DND-41 (cell line): ENCODE measurements around the gene AQP4.
A peak's percentile ranks its signal among the peaks of the same experiment; 100 is the strongest.

Source experiments
- ATAC-seq: fragments of 200-7000 bp; cut with Tn5 transposase; 3 replicates; pipeline ENCODE4 v1.9.1; 2021; ENCODE audit warnings: low read depth; ENCODE audit not compliant: insufficient read depth
- DNase-seq: peaks from one replicate; pipeline ENCODE4 v3.0.0-alpha.2; 2020
- H2AFZ ChIP-seq: 2 replicates; pipeline ENCODE4 v1.6.0; 2012; ENCODE audit warnings: low read depth, low read length
- H3K27ac ChIP-seq: 2 replicates; pipeline ENCODE4 v1.5.1; 2012; ENCODE audit warnings: low read length, inconsistent platforms
- H3K27me3 ChIP-seq: fragments of 200-600 bp; sonication (generic); 2 replicates; pipeline ENCODE4 v1.6.0; 2012; ENCODE audit warnings: low read length, mild to moderate bottlenecking, inconsistent platforms; ENCODE audit not compliant: insufficient read depth, poor library complexity
- H3K36me3 ChIP-seq: 2 replicates; pipeline ENCODE4 v1.5.1; 2012; ENCODE audit warnings: low read length, inconsistent platforms; ENCODE audit not compliant: insufficient read depth
- H3K4me1 ChIP-seq: 2 replicates; pipeline ENCODE4 v1.5.1; 2012; ENCODE audit warnings: mild to moderate bottlenecking, low read length; ENCODE audit not compliant: insufficient read depth
- H3K4me2 ChIP-seq: 2 replicates; pipeline ENCODE4 v1.6.0; 2012; ENCODE audit warnings: mild to moderate bottlenecking, moderate library complexity, low read length, inconsistent platforms; ENCODE audit not compliant: insufficient read depth
- H3K4me3 ChIP-seq, 2 experiments: fragments of 200-600 bp in 1 of 2; shearing (Covaris generic) in 1 of 2; 2 replicates each; pipeline ENCODE4 v1.5.1; 2012 to 2016; ENCODE audit warnings: inconsistent platforms in 2 of 2, low read length in 2 of 2, mild to moderate bottlenecking in 2 of 2, low read depth in 1 of 2, moderate library complexity in 1 of 2
- H3K79me2 ChIP-seq: 2 replicates; pipeline ENCODE4 v1.6.0; 2012; ENCODE audit warnings: low read length, inconsistent platforms; ENCODE audit not compliant: insufficient read depth
- H3K9ac ChIP-seq: 2 replicates; pipeline ENCODE4 v1.6.0; 2012; ENCODE audit warnings: low read depth, mild to moderate bottlenecking, inconsistent platforms, low read length, moderate library complexity
- H3K9me3 ChIP-seq: 2 replicates; pipeline ENCODE4 v1.5.1; 2012; ENCODE audit warnings: low read length, moderate library complexity, mild to moderate bottlenecking, inconsistent platforms; ENCODE audit not compliant: insufficient read depth, severe bottlenecking
- H4K20me1 ChIP-seq: 2 replicates; pipeline ENCODE4 v1.6.0; 2012; ENCODE audit warnings: low read length; ENCODE audit not compliant: insufficient read depth
- EZH2 ChIP-seq: IDR thresholded peaks from 3 replicates; pipeline ENCODE4 v1.6.1; 2012; ENCODE audit warnings: borderline replicate concordance, low read depth, mild to moderate bottlenecking, moderate library complexity, low read length, inconsistent platforms; ENCODE audit not compliant: severe bottlenecking
- TF ChIP-seq, protein P1 (sequence below): IDR thresholded peaks from 2 replicates; pipeline ENCODE4 v1.5.1; 2012; ENCODE audit warnings: borderline replicate concordance, low read length, moderate library complexity, mild to moderate bottlenecking; ENCODE audit not compliant: poor library complexity, severe bottlenecking; ENCODE audit errors: extremely low read depth

Gene AQP4

DNA sequence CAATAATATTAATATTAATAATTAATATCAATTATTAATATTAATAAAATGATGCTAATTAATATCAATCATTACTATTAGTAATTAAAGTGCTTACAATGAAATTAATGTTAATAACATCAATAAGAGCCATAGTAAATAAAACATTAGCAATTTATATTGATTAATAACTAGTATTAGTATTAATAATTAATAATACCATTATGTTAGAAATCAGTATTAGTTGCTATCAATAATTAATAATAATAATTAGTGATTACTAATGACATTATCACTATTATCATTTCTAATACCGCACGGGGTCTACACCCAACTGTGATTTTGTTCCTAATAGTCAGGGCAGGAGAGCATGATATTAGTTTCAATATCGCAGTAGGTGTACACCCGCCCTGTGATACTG is 22.8 kb upstream of the AQP4 start:
- no peaks in the 10 kb centered on the region for H3K9me3 ChIP-seq
- no peak overlapping the region for H3K9ac ChIP-seq
- H3K4me2 ChIP-seq: no peak overlapping the region
- TF ChIP-seq EZH2: no peak
- TF ChIP-seq, protein P1, sequence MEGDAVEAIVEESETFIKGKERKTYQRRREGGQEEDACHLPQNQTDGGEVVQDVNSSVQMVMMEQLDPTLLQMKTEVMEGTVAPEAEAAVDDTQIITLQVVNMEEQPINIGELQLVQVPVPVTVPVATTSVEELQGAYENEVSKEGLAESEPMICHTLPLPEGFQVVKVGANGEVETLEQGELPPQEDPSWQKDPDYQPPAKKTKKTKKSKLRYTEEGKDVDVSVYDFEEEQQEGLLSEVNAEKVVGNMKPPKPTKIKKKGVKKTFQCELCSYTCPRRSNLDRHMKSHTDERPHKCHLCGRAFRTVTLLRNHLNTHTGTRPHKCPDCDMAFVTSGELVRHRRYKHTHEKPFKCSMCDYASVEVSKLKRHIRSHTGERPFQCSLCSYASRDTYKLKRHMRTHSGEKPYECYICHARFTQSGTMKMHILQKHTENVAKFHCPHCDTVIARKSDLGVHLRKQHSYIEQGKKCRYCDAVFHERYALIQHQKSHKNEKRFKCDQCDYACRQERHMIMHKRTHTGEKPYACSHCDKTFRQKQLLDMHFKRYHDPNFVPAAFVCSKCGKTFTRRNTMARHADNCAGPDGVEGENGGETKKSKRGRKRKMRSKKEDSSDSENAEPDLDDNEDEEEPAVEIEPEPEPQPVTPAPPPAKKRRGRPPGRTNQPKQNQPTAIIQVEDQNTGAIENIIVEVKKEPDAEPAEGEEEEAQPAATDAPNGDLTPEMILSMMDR: no peak
- H3K27me3 ChIP-seq: no peaks in the 10 kb centered on the region
- H3K36me3 ChIP-seq: no peaks in the 10 kb centered on the region
- H3K4me3 ChIP-seq: no peak overlapping the region
- DNase-seq: no peak
- no peaks in the 10 kb centered on the region for H3K79me2 ChIP-seq
- no peak for ATAC-seq
- no peak overlapping the region for H3K27ac ChIP-seq
- H4K20me1 ChIP-seq: no peaks in the 10 kb centered on the region
- H2AFZ ChIP-seq: no peak overlapping the region
- no peaks in the 10 kb centered on the region for H3K4me1 ChIP-seq

DNA sequence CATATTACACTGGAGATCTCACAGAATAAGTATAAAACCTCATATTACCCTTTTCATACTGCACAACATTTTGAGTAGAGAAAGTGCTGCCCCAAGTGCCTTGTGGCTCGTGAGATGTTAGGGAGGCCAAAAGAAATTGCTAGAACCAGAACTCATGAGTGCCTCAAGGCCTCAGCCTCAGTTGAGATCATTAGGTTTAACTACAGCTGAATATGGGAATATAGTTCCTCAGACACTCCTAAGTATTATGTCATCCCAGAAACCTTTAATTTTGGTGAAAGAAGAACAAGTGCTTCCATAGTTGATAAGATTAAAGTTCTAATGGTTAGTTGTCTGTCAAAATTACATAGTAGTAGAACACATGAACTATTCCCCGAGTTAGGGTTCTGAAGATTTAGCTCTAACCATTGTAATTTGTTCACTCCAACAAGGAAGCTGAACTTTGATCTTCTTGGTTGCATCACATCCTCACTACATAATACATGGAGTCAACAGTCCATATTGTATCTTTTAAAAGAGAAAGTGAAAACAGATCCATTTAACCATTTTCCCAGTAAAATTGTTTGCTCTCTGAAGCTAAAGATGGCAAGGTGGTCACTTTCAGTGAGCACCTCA is 9.6 kb upstream of the AQP4 start:
- H3K36me3 ChIP-seq: no peaks in the 10 kb centered on the region
- ATAC-seq: peak; percentile 74
- no peak overlapping the region; the same call in 1 of the 2 replicates for H3K27ac ChIP-seq
- H3K27me3 ChIP-seq: no peaks in the 10 kb centered on the region
- H3K4me1 ChIP-seq: peaks cover 11% of the 10 kb centered on the region
- no peak overlapping the region for H3K4me3 ChIP-seq
- peak overlapping the region; percentile 67 for H2AFZ ChIP-seq
- H3K9ac ChIP-seq: no peak overlapping the region
- H3K79me2 ChIP-seq: no peaks in the 10 kb centered on the region
- peak overlapping the region; percentile 33; the same call in 1 of the 2 replicates for H3K4me2 ChIP-seq
- no peaks in the 10 kb centered on the region for H3K9me3 ChIP-seq
- no peaks in the 10 kb centered on the region for H4K20me1 ChIP-seq
- TF ChIP-seq, protein P1: no peak
- no peak for TF ChIP-seq EZH2
- no peak for DNase-seq

GRCh38 chr18:26874283-26874682 is 8.8 kb upstream of the AQP4 start:
- no peaks in the 10 kb centered on the region for H3K36me3 ChIP-seq

More at GRCh38 chr18:26874283-26874682, 8.8 kb upstream of the AQP4 start:
- H3K4me2 ChIP-seq: no peak overlapping the region
- no peaks in the 10 kb centered on the region for H3K27me3 ChIP-seq
- no peaks in the 10 kb centered on the region for H3K79me2 ChIP-seq
- ATAC-seq (no peak), DNase-seq (no peak)
- H3K4me1 ChIP-seq: peaks cover 11% of the 10 kb centered on the region
- H3K4me3 ChIP-seq: no peak overlapping the region
- peak overlapping the region; percentile 19; the same call in 1 of the 2 replicates for H2AFZ ChIP-seq
- no peak overlapping the region for H3K27ac ChIP-seq
- no peak for TF ChIP-seq EZH2
- TF ChIP-seq, protein P1: no peak
- H3K9me3 ChIP-seq: no peaks in the 10 kb centered on the region
- H4K20me1 ChIP-seq: no peaks in the 10 kb centered on the region
- H3K9ac ChIP-seq: no peak overlapping the region
